HPDE6-E6E7 (cell line): ENCODE data around the gene MREG.
"Not testable (repeated sequence)": the region's sequence is repeated elsewhere in the genome, so short reads cannot be mapped to it uniquely, and the experiment has no call there.

Source experiments
- DNase-seq: peaks from one replicate; pipeline ENCODE4 v3.0.0; 2011; ENCODE audit warnings: missing footprints; ENCODE audit errors: extremely low spot score

The MREG gene

GRCh38 chr2:215958257-215958656, 55.1 kb downstream of the MREG start:
- DNase-seq = no peak

GRCh38 chr2:215957354-215958122, 55.8 kb downstream of the MREG start:
- not testable (repeated sequence) for DNase-seq

GRCh38 chr2:215952860-215953637, 60.3 kb downstream of the MREG start:
- DNase-seq = no peak

- DNase-seq = no peak
These were observed 61.8 kb downstream of the MREG start for GRCh38 chr2:215951558-215951957.

GRCh38 chr2:215949991-215950404, 63.4 kb downstream of the MREG start:
- no peak for DNase-seq

- DNase-seq = no peak
These were observed 65.3 kb downstream of the MREG start for GRCh38 chr2:215948051-215948450.

GRCh38 chr2:215946586-215946985, 66.8 kb downstream of the MREG start:
- DNase-seq = no peak

GRCh38 chr2:215942194-215942593, 71.2 kb downstream of the MREG start:
- DNase-seq = no peak

GRCh38 chr2:215941726-215942125, 71.6 kb downstream of the MREG start:
- DNase-seq = no peak

- no peak for DNase-seq
These were observed 72.6 kb downstream of the MREG start for GRCh38 chr2:215940645-215941184.

- DNase-seq = no peak
These were observed 76.2 kb downstream of the MREG start for GRCh38 chr2:215937190-215937589.

GRCh38 chr2:215933151-215933550, 80.2 kb downstream of the MREG start:
- DNase-seq = no peak

- DNase-seq = peak; percentile 55
These were observed 82.0 kb downstream of the MREG start for GRCh38 chr2:215931256-215931903.

GRCh38 chr2:215930505-215931253, 82.7 kb downstream of the MREG start:
- no peak for DNase-seq

GRCh38 chr2:215929602-215930335, 83.6 kb downstream of the MREG start:
- no peak for DNase-seq

GRCh38 chr2:215928086-215928485, 85.3 kb downstream of the MREG start:
- DNase-seq = no peak

GRCh38 chr2:215926992-215927391, 86.4 kb downstream of the MREG start:
- not testable (repeated sequence) for DNase-seq

- DNase-seq = no peak
These were observed 91.5 kb downstream of the MREG start for GRCh38 chr2:215921895-215922294.

- peak; percentile 63 for DNase-seq
These were observed 92.9 kb downstream of the MREG start for GRCh38 chr2:215920244-215921100.
